GM12801 (cell line): ENCODE results near the gene BCL6B.

Experiments used
- CTCF ChIP-seq: IDR thresholded peaks from one replicate; pipeline ENCODE4 v1.5.1; 2011; ENCODE audit warnings: control low read depth; ENCODE audit not compliant: insufficient read length; ENCODE audit errors: extremely low read depth

The BCL6B gene

GRCh38 chr17:6995500-6996255, 27.2 kb upstream of the BCL6B start, which contains the start of gene ALOX12:
TSS of gene ALOX12 (plus strand) at chr17:6996049. CDS start at chr17:6996118, 69 bp downstream.
- TF ChIP-seq CTCF = no peak

GRCh38 chr17:6996256-6997011, 26.4 kb upstream of the BCL6B start:
- TF ChIP-seq CTCF = no peak

DNA sequence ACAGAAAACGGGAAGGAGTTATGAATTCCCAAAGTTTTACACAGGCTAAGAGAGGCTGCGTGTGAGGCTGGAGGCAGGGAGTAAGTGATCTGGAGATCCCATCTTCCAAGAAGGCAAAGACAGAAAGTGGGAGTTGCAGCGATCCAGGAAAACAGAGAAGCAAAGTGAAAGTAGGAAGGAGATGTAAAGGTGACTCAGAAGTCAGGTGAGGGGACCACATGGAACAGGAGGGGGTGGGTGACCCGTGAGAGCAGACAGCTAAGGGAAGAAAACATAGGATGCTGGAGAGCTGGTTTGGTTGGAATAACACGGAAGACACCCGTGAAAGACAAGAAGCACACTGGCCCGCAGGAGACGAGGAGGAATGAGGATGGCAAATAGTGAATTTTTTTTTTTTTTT, 25.7 kb upstream of the BCL6B start:
- TF ChIP-seq CTCF = no peak

- TF ChIP-seq CTCF = no peak
Observed at GRCh38 chr17:6998855-6999508, 23.9 kb upstream of the BCL6B start.

GRCh38 chr17:7001318-7001961, 21.4 kb upstream of the BCL6B start:
- no peak for TF ChIP-seq CTCF

DNA sequence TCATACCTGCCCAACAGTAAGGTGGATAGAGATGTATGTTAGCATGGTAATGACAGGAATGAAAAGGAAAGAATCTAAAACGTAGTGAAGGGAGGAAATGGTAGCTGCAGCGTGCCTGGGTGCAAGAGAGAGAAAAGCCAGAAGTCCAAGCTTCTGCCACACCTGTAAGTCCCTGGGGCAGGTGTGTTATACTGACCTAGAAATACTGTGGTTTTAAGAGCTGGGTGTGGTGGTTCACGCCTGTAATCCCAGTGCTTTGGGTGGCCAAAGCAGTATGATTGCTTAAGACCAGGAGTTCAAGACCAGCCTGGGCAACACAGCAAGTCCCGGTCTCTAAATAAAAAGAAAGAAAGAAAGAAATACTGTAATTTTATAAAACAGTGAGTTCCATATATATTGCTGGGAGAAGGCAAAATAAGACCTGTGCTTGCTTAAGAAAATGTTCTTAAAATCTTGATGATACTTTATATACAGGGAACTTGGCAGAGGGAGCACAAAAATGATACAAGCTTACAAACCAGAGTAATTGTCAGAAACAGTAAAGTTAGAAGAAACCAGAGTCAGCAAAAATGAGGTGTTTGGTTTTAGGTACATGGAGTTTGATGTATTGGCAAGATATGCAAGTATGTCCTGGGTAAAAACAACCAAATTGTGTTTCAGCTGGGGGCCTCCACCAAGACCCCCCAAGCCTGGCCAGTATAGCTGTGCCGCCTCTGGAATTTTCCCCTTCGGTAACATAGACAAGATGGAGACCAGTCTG, 20.4 kb upstream of the BCL6B start:
- TF ChIP-seq CTCF = no peak
